ENCODE results near the gene CLASP1. TPM values are rescaled to one million over a fixed set of nuclear protein-coding genes. Genes with fewer than 3 reads are reported as not detected.
"Not testable (repeated sequence)": the region's sequence is repeated elsewhere in the genome, so short reads cannot be mapped to it uniquely, and the experiment has no call there.

The CLASP1 gene
- total and polyA plus RNA-seq, 4 experiments from 2014 or later: 3.3 to 68.7 (median 42.1) TPM

- H3K27ac ChIP-seq (ENCODE audit: low read depth, low read length); H3K4me1 ChIP-seq (ENCODE audit: insufficient read depth, low read length); H3K27me3 ChIP-seq (ENCODE audit: insufficient read depth, low read length); H3K36me3 ChIP-seq (ENCODE audit: insufficient read depth, low read length); H3K4me3 Mint-ChIP-seq; CTCF ChIA-PET (ENCODE audit: partially characterized antibody); H3K27ac Mint-ChIP-seq; DNase-seq; H3K36me3 Mint-ChIP-seq; H3K9me3 Mint-ChIP-seq; H3K9me3 ChIP-seq (ENCODE audit: control insufficient read depth in 1 of 2, low read length in 2 of 2); H3K4me3 ChIP-seq (ENCODE audit: low read length in 2 of 2); intact Hi-C loops (cut with micrococcal nuclease); H3K4me1 Mint-ChIP-seq; POLR2A ChIA-PET (ENCODE audit: partially characterized antibody): not testable (repeated sequence)
- peaks cover 11 to 18% of the 10 kb centered on the region in 2 donors for H3K27me3 Mint-ChIP-seq
Observed at GRCh38 chr2:121301190-121301589, 348.1 kb downstream of the CLASP1 start.

DNA sequence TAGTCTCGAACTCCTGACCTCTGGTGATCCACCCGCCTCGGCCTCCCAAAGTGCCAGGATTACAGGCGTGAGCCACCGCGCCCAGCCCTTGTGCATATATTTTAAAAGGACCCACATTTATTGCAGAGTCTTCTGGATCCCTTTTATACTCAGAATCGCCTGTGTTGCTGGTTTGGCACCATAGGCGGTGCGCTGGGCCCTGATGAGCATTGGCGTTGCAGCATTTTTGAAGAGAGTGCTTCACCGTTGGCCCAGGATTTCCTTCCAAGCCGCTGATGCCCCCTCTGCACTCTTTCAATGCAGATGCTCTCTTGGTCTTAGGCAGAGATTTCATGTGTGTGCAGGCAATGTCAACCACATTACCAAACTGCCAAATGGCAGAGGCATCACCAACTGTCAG is 350.8 kb downstream of the CLASP1 start:
- H3K9me3 ChIP-seq (ENCODE audit: control insufficient read depth in 1 of 2, low read length in 2 of 2): no peaks in the 10 kb centered on the region
- ChIA-PET POLR2A (ENCODE audit: partially characterized antibody) (no interaction called here), CTCF (ENCODE audit: partially characterized antibody) (no interaction called here)
- H3K27ac ChIP-seq (ENCODE audit: low read depth, low read length): no peak overlapping the region
- H3K36me3 ChIP-seq (ENCODE audit: insufficient read depth, low read length): no peaks in the 10 kb centered on the region
- intact Hi-C loops (cut with micrococcal nuclease): no loop called here
- Mint-ChIP-seq H3K36me3 (no peaks in the 10 kb centered on the region), H3K9me3 (peaks cover 0 to 3% (median 0%) of the 10 kb centered on the region in 8 donors), H3K4me3 (no peak overlapping the region), H3K27ac (no peak overlapping the region), H3K27me3 (peaks cover 5 to 7% of the 10 kb centered on the region in 2 donors), H3K4me1 (no peaks in the 10 kb centered on the region)
- DNase-seq: no peak
- H3K4me3 ChIP-seq (ENCODE audit: low read length in 2 of 2): no peak overlapping the region
- H3K27me3 ChIP-seq (ENCODE audit: insufficient read depth, low read length): no peaks in the 10 kb centered on the region
- no peaks in the 10 kb centered on the region for H3K4me1 ChIP-seq (ENCODE audit: insufficient read depth, low read length)

- H3K4me3 ChIP-seq (ENCODE audit: low read length in 2 of 2); POLR2A ChIA-PET (ENCODE audit: partially characterized antibody); H3K36me3 ChIP-seq (ENCODE audit: insufficient read depth, low read length); H3K9me3 ChIP-seq (ENCODE audit: control insufficient read depth in 1 of 2, low read length in 2 of 2); H3K36me3 Mint-ChIP-seq; H3K27me3 Mint-ChIP-seq; H3K9me3 Mint-ChIP-seq; H3K4me3 Mint-ChIP-seq; H3K4me1 Mint-ChIP-seq; intact Hi-C loops (cut with micrococcal nuclease); H3K27ac Mint-ChIP-seq; H3K27me3 ChIP-seq (ENCODE audit: insufficient read depth, low read length); CTCF ChIA-PET (ENCODE audit: partially characterized antibody); H3K27ac ChIP-seq (ENCODE audit: low read depth, low read length); DNase-seq; H3K4me1 ChIP-seq (ENCODE audit: insufficient read depth, low read length): not testable (repeated sequence)
Observed at GRCh38 chr2:121297866-121298265, 351.4 kb downstream of the CLASP1 start.

GRCh38 chr2:121297217-121297830 is 351.9 kb downstream of the CLASP1 start:
- peaks cover 0 to 3% (median 0%) of the 10 kb centered on the region in 8 donors for H3K9me3 Mint-ChIP-seq
- peaks cover 4% of the 10 kb centered on the region in 2 donors for H3K27me3 Mint-ChIP-seq
- POLR2A ChIA-PET (ENCODE audit: partially characterized antibody): no interaction called here
- no peak overlapping the region for H3K4me3 ChIP-seq (ENCODE audit: low read length in 2 of 2)
- H3K4me3 Mint-ChIP-seq: no peak overlapping the region
- no peak for DNase-seq
- no peaks in the 10 kb centered on the region for H3K36me3 Mint-ChIP-seq
- H3K27ac ChIP-seq (ENCODE audit: low read depth, low read length): no peak overlapping the region
- H3K4me1 ChIP-seq (ENCODE audit: insufficient read depth, low read length): no peaks in the 10 kb centered on the region
- H3K9me3 ChIP-seq (ENCODE audit: control insufficient read depth in 1 of 2, low read length in 2 of 2): no peaks in the 10 kb centered on the region
- CTCF ChIA-PET (ENCODE audit: partially characterized antibody): no interaction called here
- H3K27ac Mint-ChIP-seq: no peak overlapping the region
- intact Hi-C loops (cut with micrococcal nuclease): no loop called here
- no peaks in the 10 kb centered on the region for H3K27me3 ChIP-seq (ENCODE audit: insufficient read depth, low read length)
- no peaks in the 10 kb centered on the region for H3K36me3 ChIP-seq (ENCODE audit: insufficient read depth, low read length)
- no peaks in the 10 kb centered on the region for H3K4me1 Mint-ChIP-seq

GRCh38 chr2:121295911-121296650 is 353.2 kb downstream of the CLASP1 start:
- H3K4me1 ChIP-seq (ENCODE audit: insufficient read depth, low read length): no peaks in the 10 kb centered on the region
- intact Hi-C loops (cut with micrococcal nuclease): no loop called here
- no peak overlapping the region for H3K27ac ChIP-seq (ENCODE audit: low read depth, low read length)
- Mint-ChIP-seq H3K27ac (no peak overlapping the region), H3K4me1 (no peaks in the 10 kb centered on the region), H3K27me3 (peaks cover 3 to 4% of the 10 kb centered on the region in 2 donors), H3K36me3 (no peaks in the 10 kb centered on the region), H3K9me3 (no peaks in the 10 kb centered on the region), H3K4me3 (no peak overlapping the region)
- no peak overlapping the region for H3K4me3 ChIP-seq (ENCODE audit: low read length in 2 of 2)
- ChIA-PET POLR2A (ENCODE audit: partially characterized antibody) (no interaction called here), CTCF (ENCODE audit: partially characterized antibody) (no interaction called here)
- H3K36me3 ChIP-seq (ENCODE audit: insufficient read depth, low read length): no peaks in the 10 kb centered on the region
- no peaks in the 10 kb centered on the region for H3K27me3 ChIP-seq (ENCODE audit: insufficient read depth, low read length)
- DNase-seq: no peak
- H3K9me3 ChIP-seq (ENCODE audit: control insufficient read depth in 1 of 2, low read length in 2 of 2): no peaks in the 10 kb centered on the region

DNA sequence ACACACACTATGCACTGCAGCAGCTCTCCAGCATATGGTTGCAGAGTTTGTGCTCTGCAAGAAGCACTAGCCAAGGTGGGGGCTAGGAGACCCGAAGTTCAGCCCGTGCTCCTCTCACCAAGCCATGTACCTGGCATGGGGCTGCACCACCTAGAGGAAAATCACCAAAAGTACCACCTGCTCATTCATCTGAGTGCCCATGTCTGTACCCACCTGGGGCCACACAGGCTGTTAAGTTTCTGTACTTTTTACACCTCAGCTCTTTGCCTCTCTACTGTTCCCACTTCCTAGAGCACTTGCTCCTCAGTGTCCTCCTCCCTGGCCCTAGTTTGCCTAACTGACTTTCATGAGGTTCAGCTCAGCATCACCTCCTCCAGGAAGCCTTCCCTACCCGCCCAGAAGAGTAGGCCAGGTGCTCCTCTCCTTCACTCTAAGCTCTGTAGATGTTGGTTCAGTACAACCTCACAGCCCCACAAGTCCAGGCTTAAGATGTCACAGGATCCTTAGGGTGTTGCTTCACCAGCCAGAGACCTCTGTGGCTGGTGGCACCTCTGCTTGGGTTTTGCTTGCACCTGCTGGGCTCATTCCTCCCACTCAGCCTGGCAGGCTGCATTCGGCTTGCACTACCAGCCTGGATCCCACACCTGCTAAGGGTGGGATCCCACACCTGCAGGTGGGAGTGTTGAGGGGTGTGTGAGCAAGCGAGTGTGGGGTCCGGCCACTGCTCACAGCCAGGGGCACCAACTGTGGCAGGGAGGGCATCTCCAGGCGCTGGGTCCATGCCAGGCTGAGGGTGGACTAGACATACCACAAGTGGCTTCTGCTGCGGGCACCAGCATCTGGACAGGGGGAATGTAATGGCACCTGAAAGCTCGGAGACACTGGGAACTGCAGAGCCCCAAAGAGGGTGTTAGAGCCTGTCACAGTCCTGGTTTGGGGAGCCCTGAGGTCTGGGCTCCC is 354.1 kb downstream of the CLASP1 start:
- DNase-seq: no peak
- POLR2A ChIA-PET (ENCODE audit: partially characterized antibody): no interaction called here

More for the DNA sequence above, 354.1 kb downstream of the CLASP1 start:
- Histone ChIP-seq H3K9me3 (ENCODE audit: control insufficient read depth in 1 of 2, low read length in 2 of 2) (no peaks in the 10 kb centered on the region), H3K27me3 (ENCODE audit: insufficient read depth, low read length) (no peaks in the 10 kb centered on the region), H3K4me1 (ENCODE audit: insufficient read depth, low read length) (no peaks in the 10 kb centered on the region), H3K36me3 (ENCODE audit: insufficient read depth, low read length) (no peaks in the 10 kb centered on the region), H3K4me3 (ENCODE audit: low read length in 2 of 2) (no peak overlapping the region), H3K27ac (ENCODE audit: low read depth, low read length) (no peak overlapping the region)
- Mint-ChIP-seq H3K4me3 (no peak overlapping the region), H3K4me1 (no peaks in the 10 kb centered on the region), H3K27ac (no peak overlapping the region), H3K36me3 (no peaks in the 10 kb centered on the region), H3K9me3 (no peaks in the 10 kb centered on the region), H3K27me3 (peaks cover 2 to 4% of the 10 kb centered on the region in 2 donors)
- CTCF ChIA-PET (ENCODE audit: partially characterized antibody): no interaction called here
- intact Hi-C loops (cut with micrococcal nuclease): no loop called here

Data from CD4-positive, alpha-beta memory T cell (primary cell).